Iris pigment epithelial cell (primary cell): ENCODE data around the gene CIBAR2.
A peak's percentile ranks its signal among the peaks of the same experiment; 100 is the strongest.

Source experiments
- DNase-seq: peaks from one replicate; pipeline ENCODE4 v3.0.0-alpha.2; 2011; ENCODE audit warnings: low read depth

The CIBAR2 gene

GRCh38 chr16:85144026-85144915 is 32.0 kb upstream of the CIBAR2 start:
- DNase-seq, result no peak

GRCh38 chr16:85142771-85143211 is 30.5 kb upstream of the CIBAR2 start:
- no peak for DNase-seq

- DNase-seq, result no peak
These were observed 29.8 kb upstream of the CIBAR2 start for GRCh38 chr16:85142129-85142513.

GRCh38 chr16:85141491-85142128 is 29.3 kb upstream of the CIBAR2 start:
- DNase-seq, result no peak

- DNase-seq, result no peak
These were observed 28.3 kb upstream of the CIBAR2 start for GRCh38 chr16:85140455-85141012.

GRCh38 chr16:85139881-85140339 is 27.6 kb upstream of the CIBAR2 start:
- DNase-seq, result no peak

GRCh38 chr16:85138825-85139627 is 26.8 kb upstream of the CIBAR2 start:
- no peak for DNase-seq

- DNase-seq, result no peak
These were observed 26.0 kb upstream of the CIBAR2 start for GRCh38 chr16:85138073-85138824.

- peak; percentile 86 for DNase-seq
These were observed 25.2 kb upstream of the CIBAR2 start for GRCh38 chr16:85137323-85138072.

GRCh38 chr16:85136702-85137322 is 24.5 kb upstream of the CIBAR2 start:
- DNase-seq, result no peak

- no peak for DNase-seq
These were observed 24.0 kb upstream of the CIBAR2 start for GRCh38 chr16:85136213-85136701.

- no peak for DNase-seq
These were observed 22.5 kb upstream of the CIBAR2 start for GRCh38 chr16:85134789-85135142.

- DNase-seq, result no peak
These were observed 22.0 kb upstream of the CIBAR2 start for GRCh38 chr16:85134076-85134788.

GRCh38 chr16:85133290-85133599 is 21.0 kb upstream of the CIBAR2 start:
- DNase-seq, result no peak

- DNase-seq, result no peak
These were observed 20.4 kb upstream of the CIBAR2 start for GRCh38 chr16:85132456-85133289.

- no peak for DNase-seq
These were observed 18.4 kb upstream of the CIBAR2 start for GRCh38 chr16:85130705-85131028.

GRCh38 chr16:85129876-85130704 is 17.8 kb upstream of the CIBAR2 start:
- peak; percentile 59 for DNase-seq
